ENCODE data around the gene ADAT3.

DNA sequence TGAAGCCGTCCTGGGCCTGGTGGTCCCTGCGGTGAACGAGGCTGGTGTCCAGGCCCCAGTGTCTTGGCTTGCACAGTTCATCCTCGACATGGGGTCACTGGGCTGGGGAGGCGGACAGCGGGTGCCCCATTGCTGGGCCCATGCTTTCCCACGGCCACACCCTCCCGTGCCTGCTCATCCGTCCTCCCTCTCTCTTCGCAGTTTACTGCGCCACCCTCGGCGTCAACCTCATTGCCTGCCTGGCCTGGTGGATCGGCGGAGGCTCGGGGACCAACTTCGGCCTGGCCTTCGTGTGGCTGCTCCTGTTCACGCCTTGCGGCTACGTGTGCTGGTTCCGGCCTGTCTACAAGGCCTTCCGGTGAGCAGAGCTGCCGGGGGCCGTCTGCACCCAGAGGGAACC lies 12.7 kb downstream of the ADAT3 start:
- TF ChIP-seq POLR2A (IDR thresholded peaks at IDR 0.05) (no peak), CTCF (IDR thresholded peaks at IDR 0.05 in 4 of 5, conservative IDR thresholded peaks at IDR 0.05 in 1 of 5) (no peak)
